DOHH2 (cell line): ENCODE results near the gene RAE1.

Experiments
- H3F3A ChIP-seq: fragments of 200-600 bp; sonication (generic), shearing (Covaris generic); 2 replicates; pipeline ENCODE4 v1.6.0; 2016; ENCODE audit warnings: antibody characterized with exemption, mild to moderate bottlenecking; ENCODE audit not compliant: control insufficient read depth, insufficient read depth
- H3K27ac ChIP-seq: fragments of 200-600 bp; sonication (generic); 2 replicates; pipeline ENCODE4 v1.5.1; 2014; ENCODE audit warnings: low read depth, mild to moderate bottlenecking, low read length, moderate library complexity
- H3K27me3 ChIP-seq: fragments of 200-600 bp; sonication (generic); 2 replicates; pipeline ENCODE4 v1.6.1; 2014; ENCODE audit warnings: mild to moderate bottlenecking, low read length, mixed read lengths; ENCODE audit not compliant: control insufficient read depth
- H3K36me3 ChIP-seq: fragments of 200-600 bp; sonication (generic); 2 replicates; pipeline ENCODE4 v1.6.1; 2014; ENCODE audit warnings: mild to moderate bottlenecking, low read length, moderate library complexity, mixed read lengths; ENCODE audit not compliant: control insufficient read depth
- H3K4me1 ChIP-seq: fragments of 200-600 bp; sonication (generic); 2 replicates; pipeline ENCODE4 v1.6.1; 2014; ENCODE audit warnings: mild to moderate bottlenecking, low read length, mixed read lengths; ENCODE audit not compliant: control insufficient read depth
- H3K4me2 ChIP-seq: fragments of 200-600 bp; sonication (generic); 2 replicates; pipeline ENCODE4 v1.6.0; 2014; ENCODE audit warnings: mild to moderate bottlenecking, low read length, moderate library complexity
- H3K4me3 ChIP-seq: fragments of 200-600 bp; sonication (generic); 2 replicates; pipeline ENCODE4 v1.5.1; 2014; ENCODE audit warnings: mild to moderate bottlenecking, low read length, mixed read lengths
- H3K79me2 ChIP-seq: fragments of 200-600 bp; sonication (generic); 2 replicates; pipeline ENCODE4 v1.6.1; 2014; ENCODE audit warnings: mild to moderate bottlenecking, low read length, mixed read lengths; ENCODE audit not compliant: control insufficient read depth
- H3K9me2 ChIP-seq: fragments of 200-600 bp; sonication (generic); replicated peaks from 2 replicates; pipeline ENCODE4 v1.6.1; 2014; ENCODE audit warnings: mild to moderate bottlenecking, low read length, mixed read lengths; ENCODE audit not compliant: control insufficient read depth
- H3K9me3 ChIP-seq: fragments of 200-600 bp; sonication (generic); 2 replicates; pipeline ENCODE4 v1.6.1; 2014; ENCODE audit warnings: antibody characterized with exemption, low read length, mixed read lengths; ENCODE audit not compliant: control insufficient read depth, insufficient read depth
- H4K20me1 ChIP-seq: fragments of 200-600 bp; sonication (generic); 2 replicates; pipeline ENCODE4 v1.6.0; 2014; ENCODE audit warnings: low read depth, mild to moderate bottlenecking, antibody characterized with exemption, low read length, moderate library complexity; ENCODE audit not compliant: control insufficient read depth, insufficient read depth
- EZH2phosphoT487 ChIP-seq: fragments of 200-600 bp; sonication (generic); IDR thresholded peaks from 2 replicates; pipeline ENCODE4 v1.6.1; 2017; ENCODE audit warnings: borderline replicate concordance, mild to moderate bottlenecking, antibody characterized with exemption, low read length, moderate library complexity, mixed read lengths
- TF ChIP-seq, protein P1 (sequence below): fragments of 200-600 bp; sonication (generic); IDR thresholded peaks from one replicate; pipeline ENCODE4 v1.5.1; 2014; ENCODE audit warnings: antibody characterized with exemption, mild to moderate bottlenecking, low read depth, low read length; ENCODE audit not compliant: poor library complexity, severe bottlenecking

Gene RAE1

DNA sequence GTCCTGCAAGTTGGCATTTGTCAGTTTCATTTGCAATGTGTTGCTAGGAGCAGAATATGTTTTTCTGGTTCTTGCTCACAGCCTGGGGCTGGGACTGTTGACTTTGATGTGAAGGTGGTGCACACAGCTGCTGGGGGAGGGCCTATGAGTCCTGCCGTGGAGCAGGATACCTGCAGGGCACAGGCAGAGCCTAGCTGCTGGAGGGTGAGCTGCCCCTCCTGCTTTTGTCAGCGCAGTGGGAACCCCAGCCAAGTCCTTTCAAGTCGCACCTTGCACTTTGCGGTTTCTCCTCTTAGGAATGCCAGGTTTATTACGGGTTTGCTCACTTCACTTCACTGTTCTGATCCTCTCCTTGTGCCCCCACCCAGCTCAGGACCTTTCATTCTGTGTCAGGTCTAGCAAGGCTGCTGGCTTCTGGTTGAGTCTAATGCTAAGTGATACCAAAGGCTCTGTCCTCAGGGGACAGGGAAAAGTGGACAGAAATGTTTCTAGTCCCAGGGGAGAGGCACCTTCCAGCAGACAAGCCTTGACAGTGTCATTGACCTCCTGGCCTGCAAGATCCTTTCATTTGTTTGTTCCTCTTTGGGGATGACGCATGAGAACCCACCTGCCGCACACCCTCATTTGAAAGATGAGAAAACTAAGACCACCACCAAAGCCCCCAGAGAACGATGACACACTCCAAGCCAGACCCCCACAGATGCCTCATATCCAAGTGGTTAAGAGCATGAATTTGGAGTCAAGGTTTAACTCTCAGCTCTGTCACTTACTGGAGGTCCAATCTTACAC is 24.2 kb upstream of the RAE1 start:
- Histone ChIP-seq H3K27me3 (no peaks in the 10 kb centered on the region), H3K36me3 (no peaks in the 10 kb centered on the region), H3K4me3 (peak overlapping the region; percentile 75), H3K27ac (peak overlapping the region; percentile 99), H3K4me1 (peaks cover 96% of the 10 kb centered on the region), H3K9me2 (no peaks in the 10 kb centered on the region), H3K9me3 (no peaks in the 10 kb centered on the region), H3K4me2 (peak overlapping the region; percentile 94), H3F3A (peaks cover 75% of the 10 kb centered on the region), H3K79me2 (peaks cover 55% of the 10 kb centered on the region), H4K20me1 (no peaks in the 10 kb centered on the region)
- TF ChIP-seq, protein P1, sequence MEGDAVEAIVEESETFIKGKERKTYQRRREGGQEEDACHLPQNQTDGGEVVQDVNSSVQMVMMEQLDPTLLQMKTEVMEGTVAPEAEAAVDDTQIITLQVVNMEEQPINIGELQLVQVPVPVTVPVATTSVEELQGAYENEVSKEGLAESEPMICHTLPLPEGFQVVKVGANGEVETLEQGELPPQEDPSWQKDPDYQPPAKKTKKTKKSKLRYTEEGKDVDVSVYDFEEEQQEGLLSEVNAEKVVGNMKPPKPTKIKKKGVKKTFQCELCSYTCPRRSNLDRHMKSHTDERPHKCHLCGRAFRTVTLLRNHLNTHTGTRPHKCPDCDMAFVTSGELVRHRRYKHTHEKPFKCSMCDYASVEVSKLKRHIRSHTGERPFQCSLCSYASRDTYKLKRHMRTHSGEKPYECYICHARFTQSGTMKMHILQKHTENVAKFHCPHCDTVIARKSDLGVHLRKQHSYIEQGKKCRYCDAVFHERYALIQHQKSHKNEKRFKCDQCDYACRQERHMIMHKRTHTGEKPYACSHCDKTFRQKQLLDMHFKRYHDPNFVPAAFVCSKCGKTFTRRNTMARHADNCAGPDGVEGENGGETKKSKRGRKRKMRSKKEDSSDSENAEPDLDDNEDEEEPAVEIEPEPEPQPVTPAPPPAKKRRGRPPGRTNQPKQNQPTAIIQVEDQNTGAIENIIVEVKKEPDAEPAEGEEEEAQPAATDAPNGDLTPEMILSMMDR, result no peak
- TF ChIP-seq EZH2phosphoT487, result no peak

DNA sequence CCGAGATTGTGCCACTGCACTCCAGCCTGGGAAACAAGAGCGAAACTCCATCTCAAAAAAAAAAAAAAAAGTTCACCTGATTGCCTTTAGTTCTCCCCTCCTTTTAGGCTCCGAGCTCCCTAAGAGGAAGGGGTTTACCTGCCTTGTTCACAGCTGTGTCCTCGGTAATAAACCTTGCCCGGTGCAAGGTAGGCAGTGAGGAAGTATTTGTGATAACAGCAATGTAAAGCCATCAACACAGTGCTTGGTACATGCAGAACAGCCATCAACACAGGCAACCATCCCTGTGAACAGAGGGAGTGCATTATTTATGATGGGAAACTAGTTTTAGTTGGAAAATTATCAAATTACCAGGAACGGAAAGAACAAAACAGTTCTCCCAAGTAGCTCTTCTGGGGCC is 23.2 kb upstream of the RAE1 start:
- no peaks in the 10 kb centered on the region for H3K27me3 ChIP-seq
- H3K9me3 ChIP-seq, result no peaks in the 10 kb centered on the region
- peaks cover 67% of the 10 kb centered on the region for H3F3A ChIP-seq
- H3K79me2 ChIP-seq, result peaks cover 54% of the 10 kb centered on the region
- TF ChIP-seq EZH2phosphoT487, result no peak
- TF ChIP-seq, protein P1, result no peak
- H3K27ac ChIP-seq, result peak overlapping the region; percentile 99
- H3K9me2 ChIP-seq, result no peaks in the 10 kb centered on the region
- H4K20me1 ChIP-seq, result no peaks in the 10 kb centered on the region
- H3K4me2 ChIP-seq, result peak overlapping the region; percentile 94
- peaks cover 93% of the 10 kb centered on the region for H3K4me1 ChIP-seq
- peak overlapping the region; percentile 75 for H3K4me3 ChIP-seq
- H3K36me3 ChIP-seq, result no peaks in the 10 kb centered on the region

DNA sequence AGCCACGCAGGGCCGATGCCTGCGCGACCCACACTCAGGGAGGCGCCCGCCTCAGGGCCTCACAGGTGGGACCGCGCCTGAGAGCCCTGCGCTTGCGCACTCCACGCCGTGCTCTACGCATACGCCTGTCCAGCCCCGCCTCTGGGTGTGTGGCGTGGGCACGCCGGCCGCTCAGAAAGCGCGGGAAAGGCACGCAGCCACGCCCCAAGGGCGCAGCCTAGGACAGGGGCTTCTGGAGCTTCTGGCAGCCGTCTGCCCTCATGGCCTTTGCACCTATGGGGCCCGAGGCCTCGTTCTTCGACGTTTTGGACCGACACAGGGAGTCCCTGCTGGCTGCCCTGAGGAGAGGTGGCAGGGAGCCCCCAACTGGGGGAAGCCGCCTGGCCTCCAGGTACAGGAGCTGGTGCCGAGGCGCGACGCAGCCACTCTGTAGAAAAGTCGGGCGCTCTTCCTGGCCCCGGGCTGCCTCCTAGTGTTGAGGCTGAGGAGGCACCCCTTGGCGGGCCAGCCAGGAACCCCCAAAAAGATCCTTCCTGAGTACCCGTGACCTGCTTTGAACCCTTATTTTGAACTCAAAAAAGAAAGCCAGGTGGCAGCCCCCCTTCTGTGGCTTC is 21.3 kb upstream of the RAE1 start, which contains the start of gene SPO11:
TSS of gene SPO11 (plus strand) at position 196 of the 614 bp plus-strand sequence. CDS start at position 261, 65 bp downstream.
- Histone ChIP-seq H3K9me3 (no peaks in the 10 kb centered on the region), H3K27me3 (no peaks in the 10 kb centered on the region), H3K4me1 (peaks cover 74% of the 10 kb centered on the region), H3K4me2 (peak within 1 kb of the TSS; percentile 94), H3K27ac (peak within 1 kb of the TSS; percentile 99), H4K20me1 (no peaks in the 10 kb centered on the region), H3K36me3 (no peaks in the 10 kb centered on the region), H3K9me2 (no peaks in the 10 kb centered on the region), H3F3A (peaks cover 50% of the 10 kb centered on the region), H3K4me3 (peak within 1 kb of the TSS; percentile 75), H3K79me2 (peaks cover 43% of the 10 kb centered on the region)
- no peak for TF ChIP-seq EZH2phosphoT487
- TF ChIP-seq, protein P1, result peak; percentile 92
